HUES6 (cell line): Measurements from ENCODE around the gene ZSWIM4.

Source experiments
- H3K27ac ChIP-seq: 2 replicates; pipeline ENCODE4 v1.7.0; 2013; ENCODE audit warnings: low read depth, mild to moderate bottlenecking, low read length, inconsistent platforms
- H3K27me3 ChIP-seq: 2 replicates; pipeline ENCODE4 v1.6.1; 2013; ENCODE audit warnings: low read length; ENCODE audit not compliant: control insufficient read depth, insufficient read depth
- H3K36me3 ChIP-seq: 2 replicates; pipeline ENCODE4 v1.6.1; 2013; ENCODE audit warnings: low read length; ENCODE audit not compliant: control insufficient read depth, insufficient read depth
- H3K4me1 ChIP-seq: 2 replicates; pipeline ENCODE4 v1.6.1; 2013; ENCODE audit warnings: low read length; ENCODE audit not compliant: control insufficient read depth, insufficient read depth
- H3K4me3 ChIP-seq: 2 replicates; pipeline ENCODE4 v1.5.1; 2013; ENCODE audit warnings: low read depth, low read length
- H3K9ac ChIP-seq: one replicate; pipeline ENCODE4 v1.6.1; 2013; ENCODE audit warnings: mild to moderate bottlenecking, low read length
- H3K9me3 ChIP-seq: 2 replicates; pipeline ENCODE4 v1.6.1; 2013; ENCODE audit warnings: low read depth, low read length; ENCODE audit not compliant: control insufficient read depth, insufficient read depth

ZSWIM4 gene

GRCh38 chr19:13868663-13869062 is 73.4 kb downstream of the ZSWIM4 start:
- Histone ChIP-seq H3K4me3 (no peak overlapping the region), H3K27ac (no peak overlapping the region), H3K9me3 (no peaks in the 10 kb centered on the region), H3K9ac (no peak overlapping the region), H3K36me3 (no peaks in the 10 kb centered on the region), H3K4me1 (peaks cover 9% of the 10 kb centered on the region), H3K27me3 (peaks cover 93% of the 10 kb centered on the region)

GRCh38 chr19:13869281-13869680 is 74.0 kb downstream of the ZSWIM4 start:
- H3K4me3 ChIP-seq = no peak overlapping the region
- no peaks in the 10 kb centered on the region for H3K36me3 ChIP-seq
- H3K4me1 ChIP-seq = peaks cover 9% of the 10 kb centered on the region
- no peak overlapping the region for H3K27ac ChIP-seq
- H3K27me3 ChIP-seq = peaks cover 93% of the 10 kb centered on the region
- no peaks in the 10 kb centered on the region for H3K9me3 ChIP-seq
- H3K9ac ChIP-seq = no peak overlapping the region

- Histone ChIP-seq H3K27me3 (peaks cover 97% of the 10 kb centered on the region), H3K4me3 (no peak overlapping the region), H3K27ac (no peak overlapping the region), H3K4me1 (peaks cover 8% of the 10 kb centered on the region), H3K36me3 (no peaks in the 10 kb centered on the region), H3K9me3 (no peaks in the 10 kb centered on the region), H3K9ac (no peak overlapping the region)
These were observed 75.6 kb downstream of the ZSWIM4 start for GRCh38 chr19:13870873-13871272.

- peaks cover 95% of the 10 kb centered on the region for H3K27me3 ChIP-seq
These were observed 77.1 kb downstream of the ZSWIM4 start for GRCh38 chr19:13872339-13872694.

GRCh38 chr19:13872695-13873389 is 77.6 kb downstream of the ZSWIM4 start:
- no peak overlapping the region for H3K9ac ChIP-seq
- no peaks in the 10 kb centered on the region for H3K36me3 ChIP-seq
- H3K4me3 ChIP-seq = peak overlapping the region; percentile 48
- peaks cover 8% of the 10 kb centered on the region for H3K4me1 ChIP-seq
- peaks cover 92% of the 10 kb centered on the region for H3K27me3 ChIP-seq
- H3K27ac ChIP-seq = no peak overlapping the region
- no peaks in the 10 kb centered on the region for H3K9me3 ChIP-seq

More at GRCh38 chr19:13872339-13872694, 77.1 kb downstream of the ZSWIM4 start:
- H3K4me1 ChIP-seq = peaks cover 8% of the 10 kb centered on the region
- no peaks in the 10 kb centered on the region for H3K36me3 ChIP-seq
- peak overlapping the region; percentile 48; the same call in 1 of the 2 replicates for H3K4me3 ChIP-seq
- H3K9ac ChIP-seq = no peak overlapping the region
- no peaks in the 10 kb centered on the region for H3K9me3 ChIP-seq
- H3K27ac ChIP-seq = no peak overlapping the region

GRCh38 chr19:13873834-13874515 is 78.7 kb downstream of the ZSWIM4 start:
- H3K4me1 ChIP-seq = peaks cover 8% of the 10 kb centered on the region
- no peaks in the 10 kb centered on the region for H3K36me3 ChIP-seq
- no peak overlapping the region for H3K27ac ChIP-seq
- peak overlapping the region; percentile 12 for H3K9ac ChIP-seq
- peaks cover 81% of the 10 kb centered on the region for H3K27me3 ChIP-seq
- no peaks in the 10 kb centered on the region for H3K9me3 ChIP-seq
- H3K4me3 ChIP-seq = peak overlapping the region; percentile 48

- Histone ChIP-seq H3K27ac (no peak overlapping the region), H3K4me3 (no peak overlapping the region), H3K9me3 (no peaks in the 10 kb centered on the region), H3K36me3 (no peaks in the 10 kb centered on the region), H3K27me3 (peaks cover 66% of the 10 kb centered on the region), H3K4me1 (peaks cover 14% of the 10 kb centered on the region), H3K9ac (no peak overlapping the region)
These were observed 80.6 kb downstream of the ZSWIM4 start for GRCh38 chr19:13875824-13876223.

- Histone ChIP-seq H3K9me3 (no peaks in the 10 kb centered on the region), H3K4me1 (peaks cover 22% of the 10 kb centered on the region), H3K27ac (no peak within 1 kb of the TSS), H3K36me3 (no peaks in the 10 kb centered on the region), H3K27me3 (peaks cover 55% of the 10 kb centered on the region), H3K9ac (no peak within 1 kb of the TSS), H3K4me3 (no peak within 1 kb of the TSS)
These were observed 81.6 kb downstream of the ZSWIM4 start, which contains the start of gene NANOS3 for GRCh38 chr19:13876834-13877233. Gene NANOS3 (plus strand): TSS chr19:13877134. CDS start chr19:13877249, 115 bp downstream.

GRCh38 chr19:13877303-13877702 is 82.1 kb downstream of the ZSWIM4 start:
- Histone ChIP-seq H3K27ac (no peak overlapping the region), H3K9ac (no peak overlapping the region), H3K36me3 (no peaks in the 10 kb centered on the region), H3K4me1 (peaks cover 27% of the 10 kb centered on the region), H3K27me3 (peaks cover 51% of the 10 kb centered on the region), H3K4me3 (no peak overlapping the region), H3K9me3 (no peaks in the 10 kb centered on the region)

- Histone ChIP-seq H3K9ac (peak overlapping the region; percentile 66), H3K4me1 (peaks cover 27% of the 10 kb centered on the region), H3K9me3 (no peaks in the 10 kb centered on the region), H3K4me3 (peak overlapping the region; percentile 40), H3K36me3 (no peaks in the 10 kb centered on the region), H3K27ac (peak overlapping the region; percentile 67; the same call in 1 of the 2 replicates), H3K27me3 (peaks cover 20% of the 10 kb centered on the region)
These were observed 85.1 kb downstream of the ZSWIM4 start for GRCh38 chr19:13880059-13881043.
